HG02623 (cell line): Measurements from ENCODE around the gene SART3.
"Not testable (repeated sequence)": the region's sequence is repeated elsewhere in the genome, so short reads cannot be mapped to it uniquely, and the experiment has no call there.

Source experiments
- ATAC-seq: cut with Tn5 transposase; IDR thresholded peaks from one replicate; pipeline ENCODE4 v1.9.1; 2021; ENCODE audit warnings: moderate library complexity; ENCODE audit not compliant: unreplicated experiment

Gene SART3

DNA sequence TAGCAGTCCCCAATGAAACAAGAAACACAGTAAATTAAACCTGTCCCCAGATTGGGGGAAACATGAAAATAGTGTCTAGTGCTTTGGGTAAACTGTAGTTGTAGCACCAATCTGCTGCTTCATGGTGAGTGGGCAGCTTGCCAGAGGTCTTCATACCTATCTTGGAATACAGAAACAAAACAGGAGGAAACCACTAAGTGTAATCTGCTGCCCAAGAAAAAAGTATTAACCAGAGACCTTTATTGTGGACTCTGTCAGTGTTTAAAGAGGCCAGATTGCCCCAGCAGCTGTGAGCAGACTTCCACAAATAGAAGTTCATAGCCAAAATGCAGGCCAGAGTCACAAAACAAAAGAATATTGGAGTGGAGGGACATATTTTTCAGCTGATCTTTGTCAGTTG, 3.8 kb upstream of the SART3 start:
- ATAC-seq, result no peak

DNA sequence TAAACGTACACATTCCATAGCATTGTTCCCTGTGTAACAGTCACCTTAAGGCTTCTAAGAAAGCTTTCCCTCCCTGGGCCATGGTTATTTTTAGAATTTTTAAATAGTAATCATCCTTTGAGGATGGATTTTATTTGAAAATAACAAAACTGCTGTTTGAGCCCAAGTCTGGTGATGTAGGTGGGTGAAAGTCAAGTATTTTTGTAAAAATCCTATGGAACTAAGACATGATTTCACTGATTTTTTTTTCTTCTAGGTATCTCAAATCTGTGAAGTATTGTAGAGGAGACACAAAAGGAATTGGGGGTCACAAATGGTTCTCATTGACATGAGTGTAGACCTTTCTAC, 2.8 kb upstream of the SART3 start:
- ATAC-seq, result no peak

DNA sequence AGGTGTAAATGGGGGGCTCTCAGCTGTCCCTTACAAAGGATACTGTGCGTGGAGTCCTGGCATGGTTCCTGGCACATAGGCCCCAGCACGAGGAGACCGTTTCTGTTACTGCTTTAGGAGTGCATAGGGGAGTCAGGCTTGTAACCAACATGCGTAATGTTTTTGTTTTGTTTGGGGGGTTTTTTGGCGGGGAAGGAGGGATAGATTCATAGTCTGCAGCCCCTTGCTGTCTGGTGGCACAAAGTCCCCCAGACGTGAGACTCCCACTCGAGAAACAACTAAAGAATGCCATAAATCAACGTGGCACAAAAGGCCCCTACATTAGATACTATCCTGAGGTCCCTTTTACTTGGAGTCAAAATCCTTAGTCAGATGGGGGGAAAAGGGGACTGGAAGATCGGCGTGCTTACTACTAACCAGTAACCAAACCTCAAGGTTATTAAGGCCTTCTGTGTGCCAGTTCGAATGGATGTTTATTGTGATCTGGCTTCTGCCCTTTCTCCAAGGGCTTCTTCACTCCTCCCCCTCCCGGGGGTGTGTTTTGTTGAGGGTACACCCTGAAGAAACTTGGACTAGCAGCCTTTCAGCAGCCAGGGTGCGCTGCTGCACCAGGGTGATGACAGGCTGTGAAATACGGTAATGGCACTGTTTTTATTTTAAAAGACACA, 2.3 kb upstream of the SART3 start:
- ATAC-seq, result peak; percentile 28

DNA sequence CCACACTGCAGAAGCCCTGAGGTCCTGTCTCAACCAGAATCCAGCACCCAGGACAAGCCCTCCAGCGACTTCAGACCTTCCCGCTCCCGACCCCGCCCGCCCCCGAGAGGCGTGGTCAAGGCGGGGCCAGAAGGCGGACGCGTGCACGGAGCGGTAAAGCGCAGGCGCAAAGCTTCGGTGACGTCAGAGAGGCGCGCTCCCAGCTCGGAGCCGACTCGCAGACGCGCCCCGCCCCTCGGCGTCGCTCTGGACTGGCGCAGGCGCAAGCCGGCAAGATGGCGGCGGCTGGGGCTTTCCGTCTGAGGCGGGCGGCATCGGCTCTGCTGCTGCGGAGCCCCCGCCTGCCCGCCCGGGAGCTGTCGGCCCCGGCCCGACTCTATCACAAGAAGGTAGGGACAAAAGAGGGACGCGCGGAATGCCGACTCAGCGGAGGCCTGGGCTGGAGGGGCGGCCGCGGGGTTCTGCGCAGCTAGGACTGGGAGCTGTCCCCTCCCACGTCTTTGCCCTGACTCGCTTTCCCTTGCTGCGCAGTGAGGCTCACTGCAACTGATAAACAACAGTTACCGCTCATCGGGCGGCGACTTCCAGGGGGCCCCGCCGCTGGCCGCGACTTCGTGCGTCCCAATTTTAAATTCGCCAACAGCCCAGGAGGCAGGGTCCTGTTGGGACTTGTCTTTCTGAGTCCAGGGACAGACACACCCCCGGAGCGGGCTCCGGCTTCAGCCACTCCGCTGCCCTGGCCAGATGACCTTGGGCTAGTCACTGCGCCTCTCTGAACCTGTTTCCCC, 1.6 kb upstream of the SART3 start, which contains the start of gene ISCU:
ISCU (plus strand) TSS at position 249 of the 788 bp plus-strand sequence; CDS start at position 276, 27 bp downstream.
- peak; percentile 45 for ATAC-seq

DNA sequence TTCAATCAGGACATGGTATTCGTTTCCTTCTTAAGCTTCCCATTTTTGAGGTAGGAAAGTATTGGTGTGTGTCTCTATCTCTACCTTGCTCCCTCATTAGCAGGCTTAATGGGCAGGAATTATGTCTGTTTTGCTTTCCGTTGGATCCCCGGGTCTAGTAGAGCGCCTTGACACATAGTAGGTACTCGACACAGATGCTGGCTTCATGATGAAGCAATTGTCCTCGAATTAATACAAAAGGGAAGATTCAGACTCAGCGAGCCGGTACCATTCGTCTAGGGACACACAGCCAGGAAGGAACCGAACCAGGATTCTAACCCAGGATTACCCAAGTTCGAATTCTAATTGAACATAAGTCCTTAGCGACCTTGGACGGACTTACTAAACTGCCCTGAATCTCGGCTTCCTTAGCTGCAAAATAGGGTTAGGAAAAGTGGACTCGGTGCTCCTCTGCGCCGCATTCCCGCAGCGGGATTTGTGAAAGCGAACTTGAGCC, 927 bp upstream of the SART3 start:
- no peak for ATAC-seq

DNA sequence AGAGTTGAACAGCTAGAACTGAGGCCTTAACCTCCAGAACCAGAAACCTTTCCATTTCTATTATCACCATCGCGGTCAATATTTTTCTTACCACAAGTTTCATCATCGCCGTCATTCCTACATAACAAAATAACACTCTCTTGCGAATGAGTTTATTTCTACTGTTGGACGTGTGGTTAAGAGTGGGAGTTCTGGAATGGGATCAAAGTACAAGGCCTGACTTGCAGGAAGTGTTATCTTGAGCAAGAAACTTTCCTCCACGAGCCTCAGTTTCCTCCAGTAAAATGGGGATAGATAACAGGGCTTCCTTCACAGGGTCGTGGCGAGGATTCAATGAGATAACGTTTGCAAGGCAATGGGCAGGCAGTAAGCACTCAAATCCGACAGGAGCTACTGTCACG, 652 bp downstream of the SART3 start:
- no peak for ATAC-seq

DNA sequence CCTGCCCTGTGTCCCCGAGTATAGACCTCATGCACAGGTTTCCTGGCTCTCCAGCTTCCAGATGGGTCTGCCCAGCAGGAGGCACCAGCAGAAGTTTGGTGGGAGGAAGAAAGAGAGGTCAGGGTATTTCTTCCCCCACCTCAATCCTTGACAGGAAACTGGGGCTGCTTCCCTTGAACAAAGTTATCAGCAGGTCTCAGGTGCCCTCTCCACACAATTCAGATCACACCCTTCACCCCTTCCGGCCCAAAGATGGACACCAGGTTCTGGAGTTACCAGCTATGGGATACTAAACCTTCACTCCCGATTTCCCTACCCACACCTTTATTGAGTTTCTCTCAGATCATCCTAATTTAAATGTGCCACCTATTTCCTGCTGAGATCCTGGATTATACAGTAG, 1.2 kb downstream of the SART3 start:
- no peak for ATAC-seq

DNA sequence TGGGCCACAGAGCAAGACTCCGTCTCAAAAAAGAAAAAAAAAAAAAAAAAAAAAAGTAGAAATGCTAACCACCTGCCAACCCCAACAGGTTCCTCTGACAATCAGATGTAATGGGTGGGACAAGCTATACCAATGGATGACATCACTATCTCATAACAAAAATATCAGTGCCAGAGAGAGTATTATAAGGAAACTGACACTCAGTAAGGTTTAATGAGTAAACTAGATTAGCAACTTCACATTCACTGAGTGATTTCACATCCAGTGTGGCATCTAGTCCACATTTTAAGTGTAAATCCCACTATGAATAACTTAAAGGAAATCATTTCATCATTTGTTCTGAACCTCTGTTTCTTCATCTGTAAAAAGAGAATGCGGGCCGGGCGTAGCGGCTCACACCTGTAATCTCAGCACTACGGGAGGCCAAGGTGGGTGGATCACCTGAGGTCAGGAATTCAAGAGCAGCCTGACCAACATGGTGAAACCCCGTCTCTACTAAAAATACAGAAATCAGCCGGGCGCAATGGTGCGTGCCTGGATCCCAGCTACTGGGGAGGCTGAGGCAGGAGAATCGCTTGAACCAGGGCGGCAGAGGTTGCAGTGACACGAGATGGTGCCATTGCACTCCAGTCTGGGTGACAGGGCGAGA, 1.8 kb downstream of the SART3 start:
- ATAC-seq, result no peak

DNA sequence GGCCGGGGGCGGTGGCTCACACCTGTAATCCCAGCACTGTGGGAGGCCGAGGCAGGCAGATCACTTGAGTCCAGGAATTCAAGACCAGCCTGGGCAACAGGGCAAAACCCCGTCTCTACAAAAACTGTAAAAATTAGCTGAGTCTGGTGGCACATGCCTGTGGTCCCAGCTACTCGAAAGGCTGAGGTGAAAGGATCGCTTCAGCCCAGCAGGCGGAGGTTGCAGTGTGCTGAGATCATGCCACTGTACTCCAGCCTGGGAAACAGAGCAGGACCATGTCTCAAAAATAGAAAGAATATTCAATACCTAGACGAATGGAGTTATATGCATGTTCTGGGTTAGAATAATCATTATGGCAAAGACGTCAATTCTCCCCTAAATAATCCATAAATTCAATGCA, 5.6 kb downstream of the SART3 start:
- not testable (repeated sequence) for ATAC-seq

DNA sequence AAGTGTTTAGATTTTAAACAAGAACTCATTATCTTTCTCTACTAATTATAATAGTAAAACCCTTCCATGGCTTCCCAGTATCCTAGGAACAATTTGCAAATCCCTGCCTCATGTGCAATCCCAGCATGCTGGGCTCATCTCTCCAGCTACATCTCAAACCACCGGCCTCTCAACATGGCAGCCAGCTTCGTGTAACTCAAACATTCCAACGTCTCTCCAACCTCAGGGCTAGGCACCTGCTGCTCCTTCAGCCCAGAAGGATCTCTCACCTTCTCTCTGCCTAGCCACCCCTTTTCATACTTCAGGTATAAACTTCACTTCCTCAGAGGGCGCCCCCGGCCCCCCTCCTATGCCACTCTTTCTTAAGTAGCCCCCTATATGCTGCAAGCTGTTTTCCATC, 7.2 kb downstream of the SART3 start:
- no peak for ATAC-seq

DNA sequence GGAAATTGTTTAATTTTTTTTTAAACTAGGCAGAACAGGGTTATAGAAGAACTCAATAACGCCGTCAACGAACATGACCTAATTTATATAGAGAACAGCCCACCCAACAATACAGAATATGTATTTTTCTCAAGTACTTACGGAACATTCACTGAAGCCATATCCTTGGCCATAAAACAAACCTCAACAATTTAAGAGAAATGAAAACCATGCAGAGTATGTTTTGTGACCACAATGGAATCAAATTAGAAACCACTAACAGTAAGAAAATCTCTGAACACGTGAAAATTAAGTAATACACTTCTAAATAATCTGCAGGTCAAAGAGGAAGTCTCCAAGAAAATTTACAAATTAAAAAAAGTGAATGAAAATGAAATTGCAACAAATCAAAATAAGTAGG, 9.4 kb downstream of the SART3 start:
- no peak for ATAC-seq

DNA sequence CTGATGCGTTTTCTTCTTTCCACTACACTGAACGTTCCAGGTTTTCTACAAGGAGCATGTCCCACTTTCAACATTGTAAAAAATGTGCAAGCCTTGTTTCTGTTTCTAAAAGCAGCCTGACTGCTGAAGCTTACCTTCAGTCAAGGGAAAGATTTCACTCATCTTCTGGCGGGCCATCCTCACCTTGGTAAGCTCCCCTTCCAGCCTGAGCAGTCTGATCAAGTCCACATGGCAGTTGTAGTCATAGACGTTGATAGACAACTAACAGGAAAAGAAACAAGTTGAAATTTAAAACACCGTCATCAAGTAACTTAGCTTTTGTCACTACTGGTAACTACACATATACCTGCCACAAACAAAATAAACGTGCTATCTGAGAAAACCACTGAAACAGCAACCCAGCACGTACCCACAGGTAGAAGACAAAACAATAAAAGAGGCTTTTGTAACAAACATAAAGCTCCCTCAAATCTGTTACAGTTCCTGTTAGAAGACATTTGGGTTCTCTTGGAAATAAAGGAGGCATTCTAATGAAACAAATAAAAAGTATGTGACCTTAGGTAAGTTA, 11.9 kb downstream of the SART3 start:
- ATAC-seq, result no peak

DNA sequence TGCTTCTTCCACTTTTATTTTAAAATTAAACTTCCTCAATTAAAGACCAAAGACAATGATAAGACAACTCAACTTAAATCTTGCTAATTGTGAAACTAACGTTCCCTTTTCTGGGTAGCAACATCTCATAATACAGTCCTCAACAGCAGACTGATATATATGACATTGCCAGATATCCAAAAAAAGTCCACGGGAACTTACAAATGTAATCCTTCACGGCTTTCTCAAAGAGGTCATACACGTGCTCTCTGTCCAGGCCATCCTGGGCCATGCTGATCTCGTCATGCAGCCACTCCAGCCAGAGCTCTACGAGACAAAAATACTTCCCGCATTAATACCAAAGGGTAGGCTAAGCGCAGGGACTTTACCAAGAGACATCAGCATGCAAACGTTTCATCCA, 13.3 kb downstream of the SART3 start:
- no peak for ATAC-seq

DNA sequence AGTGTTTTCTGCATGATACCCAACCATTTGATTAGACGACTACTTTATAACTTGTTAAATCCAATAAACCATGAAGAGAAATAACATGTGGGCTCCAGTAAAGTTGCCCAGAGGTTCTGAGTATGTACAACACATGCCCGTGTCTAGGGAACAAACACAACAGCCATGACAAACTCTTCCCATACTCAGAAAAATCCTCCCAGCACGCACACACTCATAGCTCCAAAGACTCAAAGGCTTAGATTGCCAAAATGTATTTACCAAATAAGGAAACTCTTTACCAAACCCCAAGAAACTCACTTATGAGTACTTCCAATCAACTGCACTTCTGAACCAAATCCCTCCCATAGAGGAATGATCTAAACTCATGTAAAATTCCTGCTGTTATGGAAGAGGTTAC, 17.3 kb downstream of the SART3 start:
- ATAC-seq, result no peak

DNA sequence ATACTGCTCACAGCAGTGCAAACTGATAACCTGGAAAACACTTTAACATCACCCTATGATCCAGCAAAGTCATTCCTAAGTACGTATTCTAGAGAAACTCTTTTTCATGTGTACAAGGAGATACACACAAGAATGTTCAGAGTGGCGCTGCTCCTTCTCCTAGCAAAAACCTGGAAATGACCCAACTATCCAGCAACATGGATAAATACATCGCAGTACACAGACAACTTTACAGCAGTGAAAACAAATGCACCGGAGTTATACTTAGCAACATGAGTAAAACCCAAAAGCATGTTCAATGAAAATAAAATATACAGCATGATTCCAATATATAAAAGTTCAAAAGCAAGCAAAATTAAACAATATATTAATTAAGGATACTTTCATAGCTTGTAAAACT, 18.7 kb downstream of the SART3 start:
- no peak for ATAC-seq

DNA sequence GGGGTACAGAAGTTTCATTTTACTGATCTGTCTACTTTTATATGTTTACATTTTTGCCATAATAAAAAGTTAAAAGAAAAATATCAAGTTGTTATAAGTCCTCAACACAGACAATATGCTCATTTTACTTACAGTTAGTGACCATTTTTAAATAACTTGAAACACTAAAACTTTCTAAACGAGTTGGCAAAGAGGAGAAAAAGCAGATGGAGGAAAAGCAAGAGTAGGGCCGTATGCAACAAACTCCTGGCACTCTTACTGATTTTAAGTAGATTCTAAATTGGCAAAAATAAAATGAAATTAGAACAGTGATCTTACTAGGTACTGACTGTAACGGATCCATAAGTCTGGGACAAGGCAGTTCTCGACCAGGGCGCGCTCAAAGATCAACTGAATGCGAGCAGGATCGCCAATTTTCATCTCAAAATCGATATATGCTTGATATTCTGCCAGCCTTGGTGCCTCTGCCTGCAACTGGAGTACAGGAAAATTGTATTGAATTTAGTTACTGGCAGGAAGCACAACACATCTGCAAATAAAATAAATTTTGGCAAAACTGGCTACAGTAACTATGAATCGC, 22.3 kb downstream of the SART3 start:
- no peak for ATAC-seq

DNA sequence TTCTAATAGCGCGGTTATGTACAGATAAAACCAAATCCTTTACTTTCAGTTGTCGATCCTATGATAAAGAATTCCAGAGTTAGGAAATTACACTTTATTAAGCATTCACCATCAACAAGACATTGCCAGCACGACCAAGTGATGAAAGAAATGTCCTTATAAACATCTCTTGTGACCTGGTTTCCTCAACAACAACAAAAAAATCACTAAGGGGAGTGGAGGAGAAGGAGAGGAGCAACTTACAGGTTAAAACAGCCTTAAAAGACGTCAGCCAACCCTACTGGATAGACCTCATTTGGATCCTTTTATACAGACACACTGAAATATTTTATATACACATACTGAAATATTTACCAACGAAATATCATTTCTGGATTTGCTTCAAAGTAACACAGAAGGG, 22.8 kb downstream of the SART3 start:
- ATAC-seq, result no peak

DNA sequence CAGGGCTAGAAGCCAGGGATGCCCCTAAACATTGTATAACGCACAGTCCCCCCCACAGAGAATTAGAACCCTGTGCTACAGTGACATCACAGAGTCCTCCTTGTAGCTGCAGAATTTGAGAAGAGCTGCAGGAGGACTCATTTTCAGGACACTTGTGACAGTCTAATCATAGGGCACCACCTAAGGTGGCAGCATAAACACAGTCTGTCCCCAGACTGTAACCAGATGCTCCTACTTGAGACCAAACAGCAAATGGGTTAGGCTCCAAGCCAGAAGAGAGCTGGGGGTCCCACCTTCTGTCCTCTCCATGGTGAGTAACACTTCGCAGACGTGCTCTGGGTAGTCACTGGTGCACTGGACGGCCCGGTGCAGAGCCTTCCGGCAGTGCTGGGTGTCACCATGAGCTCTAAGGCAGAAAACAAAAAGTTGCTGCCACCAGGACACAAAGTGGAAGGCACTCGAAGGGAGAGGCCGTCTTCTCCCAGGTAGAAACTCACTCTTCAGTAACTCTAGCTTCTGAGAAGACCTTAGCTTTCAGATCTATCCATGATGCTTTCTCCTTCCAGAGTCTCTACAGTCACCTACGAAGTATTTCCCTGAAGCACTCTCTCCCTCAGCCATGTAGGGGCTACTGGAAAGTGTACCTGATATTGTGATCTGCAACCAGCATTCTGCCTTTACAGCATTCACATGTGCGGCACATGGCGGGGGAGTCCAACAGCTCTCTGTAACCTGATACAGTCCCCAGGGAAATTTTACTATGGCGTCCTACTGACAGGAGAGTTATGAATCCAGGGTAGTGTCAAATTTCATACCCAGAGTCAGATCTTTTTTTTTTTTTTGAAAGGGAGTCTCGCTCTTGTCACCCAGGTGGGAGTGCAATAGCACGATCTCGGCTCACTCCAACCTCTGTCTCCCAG, 28.8 kb downstream of the SART3 start:
- ATAC-seq, result no peak

DNA sequence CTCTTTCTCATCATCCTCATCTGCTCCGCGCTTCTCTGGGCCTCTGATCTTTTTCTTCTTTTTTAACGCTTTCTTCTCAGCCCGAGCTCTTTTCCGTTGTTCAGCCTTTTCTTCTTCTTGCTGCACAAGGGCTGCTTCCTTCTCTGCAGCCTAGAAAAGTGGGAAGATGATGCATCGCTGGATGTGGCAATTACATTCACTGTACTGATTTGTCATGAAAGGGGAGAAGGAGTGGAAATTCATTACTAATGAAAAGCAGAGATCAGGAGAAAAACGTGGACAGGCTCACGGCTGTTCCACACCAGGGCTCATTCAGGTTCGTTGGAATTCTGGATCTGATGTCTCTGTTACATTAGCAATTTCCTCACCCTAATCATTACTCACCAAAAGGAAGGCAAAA, 30.8 kb downstream of the SART3 start:
- ATAC-seq, result no peak

DNA sequence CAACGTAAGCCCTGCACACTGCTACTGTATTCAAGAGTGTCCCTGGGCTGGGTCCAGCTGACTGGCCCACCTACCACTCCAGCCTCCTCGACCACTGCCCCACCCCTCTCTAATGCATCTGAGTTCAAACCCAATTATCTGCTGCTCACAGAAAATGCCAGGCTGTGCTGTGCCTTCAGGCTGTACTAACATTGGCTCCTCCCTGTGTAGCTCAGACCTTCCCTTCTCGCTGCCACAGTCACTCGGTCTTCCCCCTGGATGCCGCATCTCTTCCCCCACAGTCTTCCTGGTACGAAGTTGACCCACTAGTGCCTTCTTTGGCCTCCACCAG, 33.8 kb downstream of the SART3 start:
- ATAC-seq, result no peak
